GM21717 (cell line): ENCODE measurements around the gene RASSF10.

Experiments
- ATAC-seq: cut with Tn5 transposase; IDR thresholded peaks from one replicate; pipeline ENCODE4 v1.9.1; 2021; ENCODE audit warnings: mild to moderate bottlenecking, moderate library complexity; ENCODE audit not compliant: unreplicated experiment

RASSF10 gene

DNA sequence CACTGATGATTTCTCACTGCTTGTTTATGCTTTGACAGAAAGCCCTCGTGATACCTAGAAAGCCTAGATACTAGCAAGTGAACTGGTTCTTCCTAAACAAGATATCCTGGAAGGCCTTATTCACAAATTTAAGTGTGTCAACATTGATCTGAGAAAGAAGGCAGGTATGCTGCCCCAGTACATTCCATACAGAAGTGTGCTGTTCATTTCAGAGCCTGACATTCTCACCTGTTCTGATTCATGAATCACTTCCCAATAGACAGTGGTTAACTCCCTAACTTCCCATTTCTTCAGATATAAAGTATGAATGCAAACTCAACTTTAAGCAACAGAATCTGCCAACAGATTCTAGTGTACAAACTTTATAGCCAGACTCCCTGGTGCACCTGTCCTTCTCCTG is 15.5 kb upstream of the RASSF10 start:
- no peak for ATAC-seq

DNA sequence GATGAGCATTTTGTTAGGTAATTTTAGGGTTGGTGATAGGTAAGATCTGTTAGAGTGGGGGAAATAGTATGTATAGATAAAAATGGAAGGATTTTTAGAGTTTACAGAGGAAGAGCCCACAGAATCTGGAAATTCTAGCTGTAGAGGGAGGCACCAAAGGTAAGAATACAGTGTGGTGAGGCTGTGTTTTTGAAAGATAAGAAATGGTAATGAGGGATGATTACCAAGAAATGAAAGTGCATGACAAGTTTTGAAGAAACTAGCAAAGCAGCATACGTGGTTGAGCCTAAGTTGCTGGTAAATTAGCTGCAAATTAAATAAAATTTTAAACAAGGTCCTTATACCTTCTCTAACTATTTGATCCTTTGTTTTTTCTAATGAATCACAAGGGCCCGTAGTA is 14.6 kb upstream of the RASSF10 start:
- ATAC-seq: no peak

DNA sequence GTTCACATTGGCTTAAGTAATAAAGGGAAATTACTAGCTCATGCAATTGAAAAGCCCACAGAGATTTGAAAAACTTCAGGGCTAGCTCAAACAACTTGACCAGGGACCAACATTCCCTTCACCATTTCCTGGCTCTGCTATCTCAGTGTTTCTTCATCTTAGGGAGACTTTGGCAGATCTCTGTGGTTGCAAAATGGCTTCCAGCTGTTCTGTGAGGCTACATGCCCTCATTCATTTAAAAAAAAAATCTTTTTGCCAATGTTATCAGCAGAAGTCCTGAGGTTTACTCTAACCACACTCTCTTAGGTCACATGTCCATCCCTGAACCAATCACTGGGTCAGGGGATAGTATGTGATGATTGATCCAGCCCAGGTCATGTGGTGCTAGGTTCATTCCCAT is 13.9 kb upstream of the RASSF10 start:
- ATAC-seq: no peak

DNA sequence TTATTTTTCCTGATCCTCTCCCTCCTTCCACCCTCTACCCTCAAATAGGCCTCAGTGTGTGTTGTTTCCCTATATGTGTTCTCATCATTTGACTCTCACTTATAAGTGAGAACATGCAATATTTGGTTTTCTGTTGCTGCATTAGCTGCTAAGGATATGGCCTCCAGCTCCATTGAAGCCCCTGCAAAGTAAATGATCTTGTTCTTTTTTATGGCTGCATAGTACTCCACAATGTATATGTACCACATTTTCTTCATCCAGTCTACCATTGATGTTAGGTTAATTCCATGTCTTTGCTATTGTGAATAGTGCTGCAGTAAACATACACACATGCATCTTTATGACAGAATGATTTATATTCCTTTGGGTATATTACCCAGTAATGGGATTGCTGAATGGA is 13.3 kb upstream of the RASSF10 start:
- no peak for ATAC-seq

DNA sequence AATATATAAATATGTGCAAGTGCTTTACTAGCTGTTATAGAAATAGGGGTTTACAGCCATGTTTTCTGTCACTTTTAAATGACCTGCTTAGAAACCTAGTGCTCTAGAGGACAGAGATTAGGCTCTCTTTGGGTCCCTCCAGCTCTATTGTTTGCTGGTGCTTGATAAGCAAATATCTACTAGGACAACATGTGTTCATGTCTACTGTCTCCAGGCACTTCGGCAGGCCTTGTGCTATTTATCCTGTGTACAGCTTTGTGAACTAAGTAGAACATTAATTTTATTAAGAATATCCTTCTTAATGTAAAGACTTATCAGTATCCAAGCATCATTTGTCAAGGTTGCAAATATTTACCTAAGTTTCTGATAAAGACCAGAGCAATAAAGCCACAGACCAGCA is 11.9 kb upstream of the RASSF10 start:
- no peak for ATAC-seq

DNA sequence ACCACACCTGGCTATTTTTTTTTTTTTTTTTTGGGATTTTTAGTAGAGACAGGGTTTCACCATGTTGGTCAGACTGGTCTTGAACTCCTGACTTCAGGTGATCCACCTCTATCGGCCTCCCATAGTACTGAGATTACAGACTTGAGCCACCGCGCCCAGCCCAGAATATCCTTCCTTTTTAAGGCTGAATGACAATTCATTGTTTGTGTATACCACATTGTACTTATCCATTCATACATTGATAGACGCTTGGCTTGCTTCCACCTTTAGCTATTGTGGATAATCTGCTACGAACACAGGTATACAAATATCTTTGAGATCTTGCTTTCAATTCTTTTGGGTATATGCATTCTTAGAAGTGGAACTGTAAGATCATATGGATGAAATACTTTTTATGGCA is 10.8 kb upstream of the RASSF10 start:
- ATAC-seq: no peak

DNA sequence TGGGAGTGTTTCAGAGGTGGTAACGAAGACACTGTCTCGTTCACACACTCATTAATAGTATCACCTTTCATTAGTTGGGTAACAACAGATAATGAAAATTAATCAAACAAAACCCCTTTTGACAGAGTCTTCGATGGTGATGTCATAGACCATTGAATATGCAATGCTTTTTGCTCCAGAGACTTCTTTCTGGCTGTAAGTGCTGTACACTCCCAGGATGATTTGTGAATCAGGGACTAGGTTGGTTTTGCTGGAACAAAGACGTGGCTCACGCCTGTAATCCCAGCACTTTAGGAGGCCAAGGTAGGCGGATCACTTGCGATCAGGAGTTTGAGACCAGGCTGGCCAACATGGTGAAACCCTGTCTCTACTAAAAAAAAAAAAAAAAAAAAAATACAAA is 9.5 kb upstream of the RASSF10 start:
- no peak for ATAC-seq

DNA sequence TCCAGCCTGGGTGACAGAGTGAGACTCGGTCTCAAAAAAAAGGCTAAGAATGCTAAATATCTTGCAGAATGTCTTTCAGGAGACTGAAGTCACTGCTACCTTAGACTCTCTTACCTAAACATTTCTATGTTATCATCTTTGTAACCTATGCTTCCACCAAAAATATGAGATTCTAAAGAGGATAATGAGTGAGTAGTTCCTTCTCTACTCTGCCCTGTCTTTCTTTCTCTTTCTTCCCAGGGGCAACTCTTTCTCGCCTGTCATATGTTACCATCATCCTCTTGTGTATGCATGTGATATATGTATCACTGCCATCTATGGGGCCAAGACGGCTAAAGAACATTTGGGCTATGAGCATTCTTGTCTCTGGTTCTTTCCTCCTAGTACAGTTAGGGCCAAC is 9.0 kb upstream of the RASSF10 start:
- no peak for ATAC-seq

DNA sequence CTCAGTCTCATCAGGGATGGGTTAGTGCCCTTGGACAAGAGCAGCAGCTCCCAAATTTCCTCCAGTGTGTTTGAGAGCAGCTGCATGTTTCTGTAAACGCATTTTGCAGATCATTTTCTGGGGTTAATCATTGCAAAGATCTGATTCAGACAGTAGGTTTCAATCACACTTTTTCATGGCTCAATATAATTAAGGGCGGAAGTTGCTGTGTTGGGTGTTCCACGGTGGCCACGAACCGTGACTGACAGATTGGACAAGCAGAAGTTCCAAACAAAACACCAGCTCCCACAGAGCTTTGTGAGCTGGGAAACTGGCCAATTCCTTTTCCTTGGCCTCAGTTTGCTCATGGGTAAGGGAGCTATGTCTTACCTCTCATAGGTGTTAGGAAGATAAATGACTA is 8.4 kb upstream of the RASSF10 start:
- no peak for ATAC-seq

DNA sequence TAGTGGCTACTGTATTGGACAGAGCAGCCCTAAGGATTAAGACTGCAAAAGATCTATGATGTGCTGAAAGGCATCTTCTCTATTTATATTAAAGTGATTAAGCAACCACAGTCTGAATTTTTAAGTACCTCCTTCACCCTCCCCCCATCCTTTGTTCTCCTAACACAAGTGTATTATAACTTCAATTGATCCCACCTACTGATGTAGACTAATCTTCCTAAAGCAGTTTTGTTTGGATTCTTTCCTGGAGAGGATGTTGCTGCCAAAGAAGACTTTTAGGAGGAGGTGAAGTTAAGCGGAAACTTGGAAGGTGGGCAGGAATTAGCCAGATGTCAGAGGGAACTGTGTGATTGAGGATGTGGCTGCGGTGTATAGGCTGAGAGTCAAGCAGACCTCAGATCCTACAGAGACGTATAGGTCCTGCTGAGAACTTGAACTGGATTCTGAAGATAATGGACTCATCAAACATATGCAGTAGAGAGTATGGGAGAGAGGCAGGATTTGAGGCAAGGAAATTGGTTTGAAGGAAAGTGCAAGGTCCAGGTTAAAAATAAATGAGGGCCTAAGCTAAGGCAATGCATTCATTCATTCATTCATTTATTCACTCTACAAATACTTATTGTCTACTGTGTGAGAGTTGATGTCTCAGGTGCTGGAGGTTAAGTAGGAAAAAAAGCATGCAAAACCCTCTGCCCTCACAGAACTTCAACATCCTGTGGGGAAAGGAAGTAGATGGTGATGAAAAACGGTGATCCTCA is 5.2 kb upstream of the RASSF10 start:
- ATAC-seq: no peak

DNA sequence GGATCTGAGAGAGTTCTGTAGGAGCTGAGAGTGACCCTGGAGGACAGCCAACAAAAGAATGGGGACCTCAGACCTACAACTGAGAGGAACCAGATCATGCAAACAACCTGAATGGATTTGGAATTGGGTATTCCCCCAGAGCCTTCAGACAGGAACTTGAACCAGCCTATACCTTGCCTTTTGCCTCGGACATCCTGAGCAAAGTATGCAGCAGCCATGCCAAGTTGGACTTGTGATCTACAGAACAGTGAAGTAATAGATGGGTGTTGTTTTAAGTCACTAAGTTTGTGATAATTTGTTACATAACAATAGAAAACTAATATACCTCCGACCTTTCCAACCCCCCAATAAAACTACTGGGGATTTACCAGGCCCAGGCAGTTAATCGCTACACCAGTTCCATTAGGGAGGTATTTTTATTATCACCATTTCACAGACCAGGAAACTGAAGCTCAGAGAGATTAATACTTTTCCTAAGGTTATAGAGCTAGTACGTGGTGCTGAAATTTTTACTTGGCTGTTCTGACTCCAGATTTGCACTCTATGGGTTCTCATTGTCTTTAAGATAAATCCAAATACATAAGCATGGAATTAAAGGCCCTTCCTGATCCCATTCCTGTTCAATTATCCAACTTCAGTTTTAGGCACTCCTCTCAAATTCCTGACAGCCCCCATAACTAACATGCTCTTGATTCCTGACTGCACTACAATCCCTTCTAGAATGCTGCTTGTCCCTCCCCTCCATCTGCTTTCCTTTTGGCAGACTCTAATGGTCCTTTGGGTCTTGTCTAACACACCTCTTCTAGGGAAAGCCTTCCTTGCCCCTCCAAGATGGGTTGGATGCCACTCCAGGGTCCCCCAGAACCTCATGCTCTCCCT is 1.7 kb upstream of the RASSF10 start:
- no peak for ATAC-seq

DNA sequence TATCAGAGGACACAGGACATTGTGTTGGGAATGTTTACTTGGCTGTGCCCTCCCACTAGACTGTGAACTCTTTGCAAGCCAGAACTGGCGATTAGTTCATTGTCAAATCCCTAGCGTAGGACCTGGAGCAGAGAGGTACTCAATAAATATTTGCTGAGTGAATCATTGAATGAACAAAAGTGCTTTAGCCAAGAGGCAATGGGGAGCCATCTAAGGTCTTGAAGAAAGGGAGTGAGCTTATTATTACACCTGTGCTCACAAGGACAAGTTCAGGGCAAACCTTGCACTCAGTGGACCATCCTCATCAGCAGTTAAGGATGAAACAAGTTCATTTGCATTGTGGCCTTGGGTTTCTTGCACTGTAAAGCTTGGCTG is 1.1 kb upstream of the RASSF10 start:
- ATAC-seq: no peak

DNA sequence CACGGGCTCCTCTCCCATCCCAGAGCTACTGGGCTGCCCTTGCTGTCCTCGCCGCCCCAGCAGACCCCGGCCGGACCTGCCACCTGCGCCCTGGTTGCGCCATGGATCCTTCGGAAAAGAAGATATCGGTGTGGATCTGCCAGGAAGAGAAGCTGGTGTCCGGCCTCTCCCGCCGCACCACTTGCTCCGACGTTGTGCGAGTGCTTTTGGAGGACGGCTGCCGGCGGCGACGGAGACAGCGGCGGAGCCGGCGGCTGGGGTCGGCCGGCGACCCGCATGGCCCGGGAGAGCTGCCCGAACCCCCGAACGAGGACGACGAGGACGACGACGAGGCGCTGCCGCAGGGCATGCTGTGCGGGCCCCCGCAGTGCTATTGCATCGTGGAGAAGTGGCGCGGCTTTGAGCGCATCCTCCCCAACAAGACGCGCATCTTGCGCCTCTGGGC is 382 bp downstream of the RASSF10 start:
- no peak for ATAC-seq

DNA sequence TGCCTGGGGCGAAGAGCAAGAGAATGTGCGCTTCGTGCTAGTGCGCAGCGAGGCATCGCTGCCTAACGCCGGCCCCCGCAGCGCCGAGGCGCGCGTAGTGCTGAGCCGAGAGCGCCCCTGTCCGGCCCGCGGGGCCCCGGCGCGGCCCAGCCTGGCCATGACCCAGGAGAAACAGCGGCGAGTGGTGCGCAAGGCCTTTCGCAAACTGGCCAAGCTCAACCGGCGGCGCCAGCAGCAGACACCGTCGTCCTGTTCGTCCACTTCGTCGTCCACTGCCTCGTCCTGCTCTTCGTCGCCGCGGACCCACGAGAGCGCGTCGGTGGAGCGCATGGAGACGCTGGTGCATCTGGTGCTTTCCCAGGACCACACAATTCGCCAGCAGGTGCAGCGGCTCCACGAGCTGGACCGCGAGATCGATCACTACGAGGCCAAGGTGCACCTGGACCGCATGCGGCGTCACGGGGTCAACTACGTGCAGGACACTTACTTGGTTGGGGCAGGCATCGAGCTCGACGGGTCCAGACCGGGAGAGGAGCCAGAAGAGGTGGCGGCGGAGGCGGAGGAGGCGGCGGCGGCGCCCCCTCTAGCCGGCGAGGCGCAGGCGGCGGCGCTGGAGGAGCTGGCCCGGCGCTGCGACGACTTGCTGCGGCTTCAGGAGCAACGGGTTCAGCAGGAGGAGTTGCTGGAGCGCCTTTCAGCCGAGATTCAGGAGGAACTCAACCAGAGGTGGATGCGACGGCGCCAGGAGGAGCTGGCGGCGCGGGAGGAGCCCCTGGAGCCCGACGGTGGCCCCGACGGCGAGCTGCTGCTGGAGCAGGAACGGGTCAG is 1.0 kb downstream of the RASSF10 start:
- no peak for ATAC-seq

DNA sequence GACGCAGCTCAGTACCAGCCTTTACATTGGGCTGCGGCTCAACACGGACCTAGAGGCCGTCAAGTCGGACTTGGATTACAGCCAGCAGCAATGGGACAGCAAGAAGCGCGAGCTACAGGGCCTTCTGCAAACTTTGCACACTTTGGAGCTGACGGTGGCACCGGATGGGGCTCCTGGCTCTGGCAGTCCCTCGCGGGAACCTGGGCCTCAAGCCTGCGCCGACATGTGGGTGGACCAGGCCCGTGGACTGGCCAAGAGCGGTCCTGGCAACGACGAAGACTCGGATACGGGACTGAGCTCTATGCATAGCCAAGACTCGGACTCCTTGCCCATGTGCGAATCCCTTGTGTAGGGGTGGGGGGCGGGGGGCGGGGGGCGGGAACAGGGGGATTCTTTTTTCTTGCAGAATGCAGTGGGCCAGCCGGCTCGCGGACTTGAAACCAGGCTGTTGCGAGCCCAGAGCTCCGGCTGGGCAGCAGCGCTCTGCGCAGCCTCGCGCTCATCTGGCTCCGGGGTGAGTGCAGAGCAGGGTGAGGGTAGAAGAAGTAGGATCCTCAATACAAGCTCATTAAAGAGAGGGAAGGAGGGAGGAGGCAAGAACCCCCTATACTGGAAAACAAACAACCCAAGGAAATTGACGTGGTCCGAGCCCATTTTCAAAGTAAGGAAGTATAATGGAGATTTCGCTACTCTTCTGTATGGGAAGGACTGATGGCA is 1.8 kb downstream of the RASSF10 start:
- no peak for ATAC-seq

DNA sequence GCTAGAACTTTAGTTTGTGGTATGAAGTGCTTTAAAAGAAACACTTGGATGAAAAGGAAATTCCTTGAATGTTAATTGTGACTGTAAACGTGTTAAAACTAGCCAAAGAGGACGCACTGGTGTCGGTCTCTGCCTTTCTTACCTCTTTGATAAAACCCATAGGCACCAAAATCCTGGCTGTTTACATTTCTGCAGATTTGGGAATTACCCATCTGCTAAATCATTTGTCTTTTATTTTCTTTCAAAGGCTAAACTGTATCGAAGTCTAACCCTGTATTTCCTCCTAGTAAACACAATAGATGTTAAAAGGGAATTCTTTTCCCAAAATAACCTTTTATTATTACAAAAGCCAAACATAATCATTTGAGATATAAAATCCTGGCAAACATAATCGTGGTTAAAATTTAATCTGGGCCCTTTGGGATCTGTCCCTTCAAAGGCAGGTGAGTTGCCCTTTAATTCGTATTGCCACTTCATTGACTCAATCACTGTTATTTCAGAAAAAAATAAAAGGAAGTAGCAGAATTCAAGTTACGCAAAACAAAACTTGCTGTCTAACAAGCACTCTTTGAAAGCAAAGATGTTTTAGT is 2.4 kb downstream of the RASSF10 start:
- no peak for ATAC-seq

DNA sequence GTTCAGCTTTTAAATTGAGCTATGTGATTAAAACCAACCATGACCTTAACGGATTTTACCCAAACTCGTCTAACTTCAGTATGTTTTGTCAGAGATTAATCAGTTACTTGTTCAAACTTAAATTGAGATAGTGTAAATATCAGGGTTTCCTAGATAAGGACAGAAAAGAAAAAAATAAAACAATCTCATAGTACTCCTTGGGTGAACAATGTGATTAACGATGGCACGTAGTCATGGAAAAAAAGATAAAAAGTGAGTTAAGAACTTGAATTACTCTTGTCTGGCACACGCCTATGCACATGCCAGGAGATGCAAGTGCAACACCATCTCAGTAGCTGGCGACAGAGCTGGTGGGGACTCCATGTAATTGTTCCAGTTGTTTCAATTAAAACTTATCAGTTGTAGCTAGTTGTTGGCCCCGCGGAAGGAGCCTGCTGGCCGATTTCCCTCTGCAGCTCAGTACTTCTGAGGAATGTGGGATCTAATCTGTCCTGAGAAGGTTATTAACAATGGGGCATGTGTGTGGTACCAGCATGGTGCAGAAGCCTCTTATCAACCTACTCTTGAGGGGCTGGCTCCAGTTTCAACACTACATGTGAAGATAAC is 3.0 kb downstream of the RASSF10 start:
- ATAC-seq: no peak

DNA sequence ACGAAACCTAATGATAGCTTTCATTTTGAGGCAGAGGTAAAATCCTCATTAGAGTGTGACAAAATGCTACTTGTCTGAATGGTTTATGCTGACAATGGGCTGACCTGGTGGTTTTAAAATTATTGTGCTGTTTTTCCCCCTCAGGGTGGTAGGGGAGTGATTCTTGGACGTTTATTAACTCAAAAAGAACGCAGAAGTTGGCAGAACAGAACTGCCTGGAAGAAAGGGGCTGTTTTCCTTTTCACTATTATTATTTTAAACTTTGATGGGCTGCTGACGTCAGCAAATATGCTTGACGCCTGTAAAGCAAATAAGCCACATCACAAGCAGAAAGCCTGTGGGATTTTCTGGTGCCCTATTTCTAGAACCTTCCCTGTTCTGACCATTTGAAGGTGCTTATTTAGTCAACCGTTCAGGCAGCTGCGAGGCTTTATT is 4.0 kb downstream of the RASSF10 start:
- no peak for ATAC-seq

DNA sequence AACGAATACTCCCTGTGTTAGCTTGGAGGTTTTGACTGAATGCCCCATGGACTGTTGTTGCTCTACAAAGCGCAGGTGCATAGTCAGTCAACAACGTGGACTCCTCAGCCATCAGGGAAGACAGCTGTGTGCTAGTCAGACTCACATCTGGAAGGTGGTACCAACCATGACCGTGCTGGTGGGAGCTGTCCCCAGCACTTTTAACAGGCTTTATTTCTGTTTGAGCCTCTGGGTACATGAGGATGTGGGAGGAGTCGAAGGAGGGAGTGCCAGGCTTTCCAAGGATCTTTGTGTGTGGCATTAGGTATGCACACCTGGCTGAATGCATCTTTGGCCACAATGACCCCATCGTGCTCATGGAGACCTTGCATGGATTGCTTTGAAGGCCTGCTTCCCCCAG is 6.6 kb downstream of the RASSF10 start:
- ATAC-seq: no peak

DNA sequence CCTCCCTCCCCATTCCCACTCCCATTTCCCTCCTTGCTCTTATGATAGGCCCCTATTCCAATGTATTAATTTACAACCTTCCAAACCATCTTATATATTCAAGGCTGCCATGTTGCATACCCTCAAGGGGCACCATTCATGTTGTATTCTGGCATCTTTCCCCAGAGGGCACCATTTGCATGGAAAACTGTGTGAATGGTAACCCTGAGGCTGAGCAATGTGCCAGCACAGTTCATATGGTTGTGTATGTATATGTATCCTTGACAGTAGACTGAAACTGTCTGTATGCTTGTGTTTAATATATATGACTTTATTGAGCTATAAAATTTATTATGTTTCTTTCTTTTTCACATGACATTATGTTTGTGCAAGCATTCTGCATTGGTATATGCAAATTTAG is 7.3 kb downstream of the RASSF10 start:
- no peak for ATAC-seq
